GM18517 (cell line): Measurements from ENCODE around the gene B3GNT2.
"Not testable (repeated sequence)": the region's sequence is repeated elsewhere in the genome, so short reads cannot be mapped to it uniquely, and the experiment has no call there.

ENCODE experiments used
- ATAC-seq: cut with Tn5 transposase; IDR thresholded peaks from one replicate; pipeline ENCODE4 v1.9.1; 2021; ENCODE audit warnings: mild to moderate bottlenecking, moderate library complexity; ENCODE audit not compliant: unreplicated experiment

The B3GNT2 gene

GRCh38 chr2:62234755-62235655 is 39.1 kb downstream of the B3GNT2 start:
- ATAC-seq = no peak

- no peak for ATAC-seq
Measured at GRCh38 chr2:62236499-62236898, 40.6 kb downstream of the B3GNT2 start.

GRCh38 chr2:62238236-62238635 is 42.3 kb downstream of the B3GNT2 start:
- no peak for ATAC-seq

GRCh38 chr2:62240546-62240945 is 44.6 kb downstream of the B3GNT2 start:
- ATAC-seq = no peak

GRCh38 chr2:62243983-62244382 is 48.1 kb downstream of the B3GNT2 start:
- ATAC-seq = no peak

- no peak for ATAC-seq
Measured at GRCh38 chr2:62248226-62248625, 52.3 kb downstream of the B3GNT2 start.

- ATAC-seq = no peak
Measured at GRCh38 chr2:62250239-62250638, 54.3 kb downstream of the B3GNT2 start.

- ATAC-seq = no peak
Measured at GRCh38 chr2:62254424-62255266, 58.7 kb downstream of the B3GNT2 start.

- ATAC-seq = no peak
Measured at GRCh38 chr2:62257466-62257865, 61.6 kb downstream of the B3GNT2 start.

- no peak for ATAC-seq
Measured at GRCh38 chr2:62263076-62263715, 67.3 kb downstream of the B3GNT2 start.

- no peak for ATAC-seq
Measured at GRCh38 chr2:62264186-62264585, 68.3 kb downstream of the B3GNT2 start.

- ATAC-seq = no peak
Measured at GRCh38 chr2:62265106-62265505, 69.2 kb downstream of the B3GNT2 start.

- ATAC-seq = no peak
Measured at GRCh38 chr2:62266433-62267038, 70.6 kb downstream of the B3GNT2 start.

- ATAC-seq = no peak
Measured at GRCh38 chr2:62267696-62268095, 71.8 kb downstream of the B3GNT2 start.

GRCh38 chr2:62268681-62269188 is 72.8 kb downstream of the B3GNT2 start:
- ATAC-seq = not testable (repeated sequence)

- no peak for ATAC-seq
Measured at GRCh38 chr2:62270728-62271127, 74.8 kb downstream of the B3GNT2 start.
